ENCODE results near the gene DNAJB4.

DNA sequence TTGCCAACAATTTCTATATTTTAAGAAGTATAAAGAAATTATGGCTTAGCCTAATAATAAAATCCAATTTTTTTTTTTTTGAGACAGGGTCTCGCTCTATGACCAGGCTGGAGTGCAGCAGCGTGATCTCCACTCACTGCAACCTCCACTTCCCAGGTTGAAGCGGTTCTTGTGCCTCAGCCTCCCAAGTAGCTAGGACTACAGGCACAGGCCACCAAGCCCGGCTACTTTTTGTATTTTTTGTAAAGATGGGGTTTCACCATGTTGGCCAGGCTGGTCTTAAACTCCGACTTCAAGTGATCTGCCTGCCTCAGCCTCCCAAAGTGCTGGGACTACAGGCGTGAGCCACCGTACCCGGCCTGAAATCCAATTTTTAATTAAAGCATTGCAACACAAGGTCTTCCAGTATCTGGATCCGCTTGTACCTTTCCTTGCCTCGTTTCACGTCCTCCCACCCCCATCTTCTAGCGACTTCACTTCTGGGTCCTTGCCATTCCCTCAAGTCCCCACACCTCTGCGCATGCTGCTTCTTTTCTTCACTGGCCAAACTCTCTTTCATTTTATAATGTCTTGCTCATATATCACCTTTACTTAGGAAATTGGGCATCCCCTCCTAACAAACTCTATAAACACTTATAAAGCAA is 28.2 kb upstream of the DNAJB4 start:
- TF ChIP-seq, protein P1, sequence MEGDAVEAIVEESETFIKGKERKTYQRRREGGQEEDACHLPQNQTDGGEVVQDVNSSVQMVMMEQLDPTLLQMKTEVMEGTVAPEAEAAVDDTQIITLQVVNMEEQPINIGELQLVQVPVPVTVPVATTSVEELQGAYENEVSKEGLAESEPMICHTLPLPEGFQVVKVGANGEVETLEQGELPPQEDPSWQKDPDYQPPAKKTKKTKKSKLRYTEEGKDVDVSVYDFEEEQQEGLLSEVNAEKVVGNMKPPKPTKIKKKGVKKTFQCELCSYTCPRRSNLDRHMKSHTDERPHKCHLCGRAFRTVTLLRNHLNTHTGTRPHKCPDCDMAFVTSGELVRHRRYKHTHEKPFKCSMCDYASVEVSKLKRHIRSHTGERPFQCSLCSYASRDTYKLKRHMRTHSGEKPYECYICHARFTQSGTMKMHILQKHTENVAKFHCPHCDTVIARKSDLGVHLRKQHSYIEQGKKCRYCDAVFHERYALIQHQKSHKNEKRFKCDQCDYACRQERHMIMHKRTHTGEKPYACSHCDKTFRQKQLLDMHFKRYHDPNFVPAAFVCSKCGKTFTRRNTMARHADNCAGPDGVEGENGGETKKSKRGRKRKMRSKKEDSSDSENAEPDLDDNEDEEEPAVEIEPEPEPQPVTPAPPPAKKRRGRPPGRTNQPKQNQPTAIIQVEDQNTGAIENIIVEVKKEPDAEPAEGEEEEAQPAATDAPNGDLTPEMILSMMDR (IDR thresholded peaks at IDR 0.05; ENCODE audit: low read length) = no peak
- no peak for TF ChIP-seq EZH2 (IDR thresholded peaks at IDR 0.05; ENCODE audit: borderline replicate concordance, low read length)
